HL-60 (cell line): ENCODE results near the gene ACTL6B.

Source experiments
- DNase-seq, 2 experiments: peaks; one replicate each; pipeline ENCODE4 v3.0.0-alpha.2; 2010 to 2020; ENCODE audit warnings: low read depth in 1 of 2, low spot score in 1 of 2
- H3K27ac ChIP-seq: fragments of 250-450 bp; sonication (Bioruptor Pico); replicated peaks from 2 replicates; pipeline ENCODE4 v1.5.1; 2020; ENCODE audit warnings: mild to moderate bottlenecking, moderate library complexity
- H3K27me3 ChIP-seq: fragments of 250-450 bp; sonication (Bioruptor Pico); 2 replicates; pipeline ENCODE4 v1.5.1; 2021; ENCODE audit warnings: mild to moderate bottlenecking, moderate library complexity; ENCODE audit not compliant: insufficient read depth, poor library complexity, severe bottlenecking
- H3K4me3 ChIP-seq: replicated peaks from 2 replicates; pipeline ENCODE4 v1.5.1; 2011; ENCODE audit warnings: mild to moderate bottlenecking, control low read depth, low read length; ENCODE audit not compliant: insufficient read depth
- CTCF ChIP-seq: IDR thresholded peaks from one replicate; pipeline ENCODE4 v1.5.1; 2011; ENCODE audit warnings: low read length, control low read depth, inconsistent platforms; ENCODE audit not compliant: insufficient read depth
- GABPA ChIP-seq: IDR thresholded peaks from 2 replicates; pipeline ENCODE4 v1.6.1; 2012; ENCODE audit warnings: low read depth
- POLR2AphosphoS5 ChIP-seq: IDR thresholded peaks from 2 replicates; pipeline ENCODE4 v1.6.1; 2012; ENCODE audit warnings: low read depth
- REST ChIP-seq: IDR thresholded peaks from 2 replicates; pipeline ENCODE4 v1.6.1; 2012; ENCODE audit warnings: low read depth; ENCODE audit not compliant: insufficient replicate concordance
- SPI1 ChIP-seq: IDR thresholded peaks from 2 replicates; pipeline ENCODE4 v1.6.1; 2012; ENCODE audit warnings: low read depth, mild to moderate bottlenecking, borderline replicate concordance

The ACTL6B gene

GRCh38 chr7:100620804-100621203 lies 35.4 kb downstream of the ACTL6B start:
- Histone ChIP-seq H3K27ac (no peak overlapping the region), H3K4me3 (no peak overlapping the region), H3K27me3 (no peaks in the 10 kb centered on the region)
- no peak for DNase-seq
- TF ChIP-seq GABPA (no peak), POLR2AphosphoS5 (no peak), SPI1 (no peak), REST (no peak), CTCF (no peak)

GRCh38 chr7:100620239-100620638 lies 36.0 kb downstream of the ACTL6B start:
- no peaks in the 10 kb centered on the region for H3K27me3 ChIP-seq
- TF ChIP-seq POLR2AphosphoS5 (no peak), CTCF (no peak), SPI1 (no peak), GABPA (no peak), REST (no peak)
- no peak for DNase-seq
- H3K4me3 ChIP-seq: no peak overlapping the region
- H3K27ac ChIP-seq: no peak overlapping the region

GRCh38 chr7:100614308-100614861 lies 41.9 kb downstream of the ACTL6B start:
- no peaks in the 10 kb centered on the region for H3K27me3 ChIP-seq
- no peak for TF ChIP-seq GABPA
- no peak for TF ChIP-seq SPI1
- TF ChIP-seq POLR2AphosphoS5: no peak
- TF ChIP-seq CTCF: no peak
- no peak for TF ChIP-seq REST

More at GRCh38 chr7:100614308-100614861, 41.9 kb downstream of the ACTL6B start:
- no peak overlapping the region for H3K4me3 ChIP-seq
- H3K27ac ChIP-seq: 0 out of 2 replicates have a peak overlapping the region, but pooled peaks have one; percentile 29
- DNase-seq: no peak
